ENCODE data around the gene ESYT3. TPM values are rescaled to one million over a fixed set of nuclear protein-coding genes. Genes with fewer than 3 reads are reported as not detected.

ESYT3 gene
- total RNA-seq, 1 experiment from 2014 or later: 6.3 TPM

- H3K79me2 ChIP-seq (ENCODE audit: insufficient read depth, low read length): no peaks in the 10 kb centered on the region
- no peaks in the 10 kb centered on the region for H3K9me3 ChIP-seq (ENCODE audit: control insufficient read depth, low read depth, low read length)
- H3T11ph ChIP-seq (ENCODE audit: low read length): no peak overlapping the region
- no peak overlapping the region for H4K8ac ChIP-seq (replicated peaks; ENCODE audit: insufficient read length, low read depth, low read length)
- no peak overlapping the region for H2BK12ac ChIP-seq (ENCODE audit: insufficient read length, low read depth, low read length)
- Mint-ChIP-seq H3K27me3 (ENCODE audit: low read depth) (no peaks in the 10 kb centered on the region), H3K27ac (peak overlapping the region in 1 of 3 experiments; percentile 9; a peak in 1 of 7 replicates), H3K9me3 (peaks cover 0 to 8% of the 10 kb centered on the region in 2 experiments; a peak in 2 of 5 replicates), H3K36me3 (ENCODE audit: insufficient read depth in 1 of 3, low read depth in 3 of 3) (peaks cover 13 to 21% (median 18%) of the 10 kb centered on the region in 3 experiments; a peak in 5 of 7 replicates), H3K4me3 (no peak overlapping the region), H3K4me1 (peaks cover 3 to 5% of the 10 kb centered on the region in 2 experiments; a peak in 2 of 4 replicates)
- no peak overlapping the region for H3K27ac ChIP-seq (ENCODE audit: insufficient read length, low read depth, low read length)
- H2AFZ ChIP-seq (ENCODE audit: low read length): no peak overlapping the region
- no peak overlapping the region for H3K14ac ChIP-seq (ENCODE audit: insufficient read depth, low read length)
- H3K9ac ChIP-seq (ENCODE audit: extremely low read depth, insufficient read length, low read length): no peak overlapping the region
- H2AK5ac ChIP-seq (ENCODE audit: insufficient read length, low read length): no peak overlapping the region
- H2BK15ac ChIP-seq (ENCODE audit: low read depth, low read length): no peak overlapping the region
- peak; percentile 41 for DNase-seq
- no peak overlapping the region for H3K4ac ChIP-seq (ENCODE audit: low read depth, low read length)
- H3K18ac ChIP-seq (ENCODE audit: insufficient read length, low read depth, low read length): no peak overlapping the region
- H2BK5ac ChIP-seq (ENCODE audit: insufficient read length, low read length): no peak overlapping the region
- no peaks in the 10 kb centered on the region for H3K27me3 ChIP-seq (ENCODE audit: insufficient read depth, low read length)
- no peak overlapping the region for H2BK120ac ChIP-seq (ENCODE audit: low read depth, low read length, poor library complexity, severe bottlenecking)
- H4K5ac ChIP-seq (ENCODE audit: insufficient read length, low read depth, low read length): no peak overlapping the region
- no peak overlapping the region for H3K23ac ChIP-seq (ENCODE audit: insufficient read length, low read depth, low read length)
- H3K79me1 ChIP-seq (ENCODE audit: insufficient read depth, low read depth, low read length, poor library complexity, severe bottlenecking): no peaks in the 10 kb centered on the region
- H2BK20ac ChIP-seq (ENCODE audit: low read depth, low read length, poor library complexity, severe bottlenecking): no peak overlapping the region
- no peaks in the 10 kb centered on the region for H3K23me2 ChIP-seq (ENCODE audit: insufficient read length, low read depth, low read length, poor library complexity, severe bottlenecking)
- H3K4me2 ChIP-seq (ENCODE audit: insufficient read depth, insufficient read length, low read length): no peak overlapping the region
- no CpG with 5 or more reads among the region's 15 CpGs for WGBS (ENCODE audit: extremely low coverage, insufficient read length, low lambda C conversion rate)
- no peak overlapping the region for H4K91ac ChIP-seq (ENCODE audit: insufficient read length, low read depth, low read length)
- H3K56ac ChIP-seq (ENCODE audit: insufficient read length, low read depth, low read length): no peak overlapping the region
- no peaks in the 10 kb centered on the region for H3K4me1 ChIP-seq (ENCODE audit: insufficient read depth, low read length)
- peak; percentile 24; the same call in 2 of the 3 replicates for TF ChIP-seq CTCF (conservative IDR thresholded peaks at IDR 0.05)
- no peaks in the 10 kb centered on the region for H4K20me1 ChIP-seq (ENCODE audit: control insufficient read depth, insufficient read depth, insufficient read length)
Measured at GRCh38 chr3:138459619-138460535, 25.5 kb downstream of the ESYT3 start.
